DND-41 (cell line): ENCODE data around the gene SPRN.

Source experiments
- ATAC-seq: fragments of 200-7000 bp; cut with Tn5 transposase; 3 replicates; pipeline ENCODE4 v1.9.1; 2021; ENCODE audit warnings: low read depth; ENCODE audit not compliant: insufficient read depth
- DNase-seq: peaks from one replicate; pipeline ENCODE4 v3.0.0-alpha.2; 2020
- H2AFZ ChIP-seq: 2 replicates; pipeline ENCODE4 v1.6.0; 2012; ENCODE audit warnings: low read depth, low read length
- H3K27ac ChIP-seq: 2 replicates; pipeline ENCODE4 v1.5.1; 2012; ENCODE audit warnings: low read length, inconsistent platforms
- H3K27me3 ChIP-seq: fragments of 200-600 bp; sonication (generic); 2 replicates; pipeline ENCODE4 v1.6.0; 2012; ENCODE audit warnings: low read length, mild to moderate bottlenecking, inconsistent platforms; ENCODE audit not compliant: insufficient read depth, poor library complexity
- H3K36me3 ChIP-seq: 2 replicates; pipeline ENCODE4 v1.5.1; 2012; ENCODE audit warnings: low read length, inconsistent platforms; ENCODE audit not compliant: insufficient read depth
- H3K4me1 ChIP-seq: 2 replicates; pipeline ENCODE4 v1.5.1; 2012; ENCODE audit warnings: mild to moderate bottlenecking, low read length; ENCODE audit not compliant: insufficient read depth
- H3K4me2 ChIP-seq: 2 replicates; pipeline ENCODE4 v1.6.0; 2012; ENCODE audit warnings: mild to moderate bottlenecking, moderate library complexity, low read length, inconsistent platforms; ENCODE audit not compliant: insufficient read depth
- H3K4me3 ChIP-seq, 2 experiments: fragments of 200-600 bp in 1 of 2; shearing (Covaris generic) in 1 of 2; 2 replicates each; pipeline ENCODE4 v1.5.1; 2012 to 2016; ENCODE audit warnings: inconsistent platforms in 2 of 2, low read length in 2 of 2, mild to moderate bottlenecking in 2 of 2, low read depth in 1 of 2, moderate library complexity in 1 of 2
- H3K79me2 ChIP-seq: 2 replicates; pipeline ENCODE4 v1.6.0; 2012; ENCODE audit warnings: low read length, inconsistent platforms; ENCODE audit not compliant: insufficient read depth
- H3K9ac ChIP-seq: 2 replicates; pipeline ENCODE4 v1.6.0; 2012; ENCODE audit warnings: low read depth, mild to moderate bottlenecking, inconsistent platforms, low read length, moderate library complexity
- H3K9me3 ChIP-seq: 2 replicates; pipeline ENCODE4 v1.5.1; 2012; ENCODE audit warnings: low read length, moderate library complexity, mild to moderate bottlenecking, inconsistent platforms; ENCODE audit not compliant: insufficient read depth, severe bottlenecking
- H4K20me1 ChIP-seq: 2 replicates; pipeline ENCODE4 v1.6.0; 2012; ENCODE audit warnings: low read length; ENCODE audit not compliant: insufficient read depth
- EZH2 ChIP-seq: IDR thresholded peaks from 3 replicates; pipeline ENCODE4 v1.6.1; 2012; ENCODE audit warnings: borderline replicate concordance, low read depth, mild to moderate bottlenecking, moderate library complexity, low read length, inconsistent platforms; ENCODE audit not compliant: severe bottlenecking
- TF ChIP-seq, protein P1 (sequence below): IDR thresholded peaks from 2 replicates; pipeline ENCODE4 v1.5.1; 2012; ENCODE audit warnings: borderline replicate concordance, low read length, moderate library complexity, mild to moderate bottlenecking; ENCODE audit not compliant: poor library complexity, severe bottlenecking; ENCODE audit errors: extremely low read depth

The SPRN gene

DNA sequence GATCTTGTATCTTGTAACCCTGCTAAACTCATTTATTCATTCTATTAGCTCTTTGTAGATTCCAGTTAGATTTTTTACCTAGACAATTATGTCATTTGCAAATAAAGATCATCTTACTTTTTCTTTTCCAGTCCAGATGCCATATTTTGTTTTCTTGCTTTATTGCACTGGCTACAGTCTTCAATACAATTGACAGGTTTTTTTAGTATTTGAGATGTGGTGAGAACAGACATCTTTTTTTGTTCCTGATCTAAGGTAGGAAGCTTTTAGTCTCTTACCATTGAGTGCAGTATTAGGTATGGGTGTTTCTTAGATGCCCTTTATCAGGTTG is 12.1 kb downstream of the SPRN start:
- H2AFZ ChIP-seq: no peak overlapping the region
- H3K9me3 ChIP-seq: peaks cover 60% of the 10 kb centered on the region
- no peak overlapping the region for H3K27ac ChIP-seq
- no peak overlapping the region for H3K4me3 ChIP-seq
- TF ChIP-seq, protein P1, sequence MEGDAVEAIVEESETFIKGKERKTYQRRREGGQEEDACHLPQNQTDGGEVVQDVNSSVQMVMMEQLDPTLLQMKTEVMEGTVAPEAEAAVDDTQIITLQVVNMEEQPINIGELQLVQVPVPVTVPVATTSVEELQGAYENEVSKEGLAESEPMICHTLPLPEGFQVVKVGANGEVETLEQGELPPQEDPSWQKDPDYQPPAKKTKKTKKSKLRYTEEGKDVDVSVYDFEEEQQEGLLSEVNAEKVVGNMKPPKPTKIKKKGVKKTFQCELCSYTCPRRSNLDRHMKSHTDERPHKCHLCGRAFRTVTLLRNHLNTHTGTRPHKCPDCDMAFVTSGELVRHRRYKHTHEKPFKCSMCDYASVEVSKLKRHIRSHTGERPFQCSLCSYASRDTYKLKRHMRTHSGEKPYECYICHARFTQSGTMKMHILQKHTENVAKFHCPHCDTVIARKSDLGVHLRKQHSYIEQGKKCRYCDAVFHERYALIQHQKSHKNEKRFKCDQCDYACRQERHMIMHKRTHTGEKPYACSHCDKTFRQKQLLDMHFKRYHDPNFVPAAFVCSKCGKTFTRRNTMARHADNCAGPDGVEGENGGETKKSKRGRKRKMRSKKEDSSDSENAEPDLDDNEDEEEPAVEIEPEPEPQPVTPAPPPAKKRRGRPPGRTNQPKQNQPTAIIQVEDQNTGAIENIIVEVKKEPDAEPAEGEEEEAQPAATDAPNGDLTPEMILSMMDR: no peak
- no peak for TF ChIP-seq EZH2
- H3K79me2 ChIP-seq: peaks cover 67% of the 10 kb centered on the region
- no peaks in the 10 kb centered on the region for H3K27me3 ChIP-seq
- DNase-seq (no peak), ATAC-seq (no peak)
- no peaks in the 10 kb centered on the region for H4K20me1 ChIP-seq
- no peak overlapping the region for H3K9ac ChIP-seq
- no peak overlapping the region for H3K4me2 ChIP-seq
- H3K4me1 ChIP-seq: no peaks in the 10 kb centered on the region
- H3K36me3 ChIP-seq: peaks cover 78% of the 10 kb centered on the region

DNA sequence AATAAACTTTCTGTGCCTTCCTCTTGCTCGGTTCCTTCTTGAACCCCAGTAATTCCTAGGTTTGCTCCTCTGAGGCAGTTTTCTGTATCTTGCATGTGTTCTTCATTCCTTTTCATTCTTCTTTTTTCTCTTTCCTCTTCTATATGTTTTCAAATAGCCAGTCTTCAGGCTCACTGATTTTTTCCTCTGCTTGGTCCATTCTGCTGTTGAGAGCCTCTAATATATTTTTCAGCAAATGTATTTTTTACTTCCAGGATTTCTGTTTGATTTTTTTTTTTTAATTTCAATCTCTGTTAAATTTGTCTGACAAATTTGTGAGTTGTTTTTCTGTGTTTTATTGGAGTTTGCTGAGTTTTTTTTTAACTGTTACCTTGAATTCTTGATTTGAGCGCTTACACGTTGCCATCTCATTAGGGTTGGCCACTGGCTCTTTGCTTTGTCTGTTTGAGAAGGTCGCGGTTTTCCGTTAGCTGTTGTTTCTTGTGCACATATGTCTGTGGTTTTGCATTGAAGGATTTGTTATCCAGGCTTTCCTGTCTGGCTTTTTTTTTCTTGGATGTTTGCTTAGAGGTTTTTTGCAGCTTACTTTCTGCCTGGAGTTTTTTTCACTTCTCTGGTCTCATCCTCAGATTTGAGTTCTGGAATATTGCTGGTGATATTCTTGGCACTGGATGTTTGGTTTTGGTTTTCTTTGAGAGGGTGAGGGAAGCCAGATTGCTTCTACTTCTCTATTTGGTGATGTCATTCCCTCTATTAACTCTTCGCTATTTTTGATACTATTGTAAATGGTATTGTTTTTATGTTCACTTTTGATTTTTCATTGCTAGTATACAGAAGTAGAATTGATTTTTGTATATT is 12.7 kb downstream of the SPRN start:
- no peak for ATAC-seq
- H3K79me2 ChIP-seq: peaks cover 73% of the 10 kb centered on the region
- no peaks in the 10 kb centered on the region for H3K4me1 ChIP-seq
- no peak overlapping the region for H3K4me3 ChIP-seq
- no peak overlapping the region for H3K4me2 ChIP-seq
- peaks cover 66% of the 10 kb centered on the region for H3K9me3 ChIP-seq
- TF ChIP-seq EZH2: no peak
- TF ChIP-seq, protein P1: no peak
- H3K36me3 ChIP-seq: peaks cover 84% of the 10 kb centered on the region
- H4K20me1 ChIP-seq: no peaks in the 10 kb centered on the region
- DNase-seq: no peak
- H3K27ac ChIP-seq: no peak overlapping the region
- no peak overlapping the region for H2AFZ ChIP-seq
- H3K9ac ChIP-seq: no peak overlapping the region
- no peaks in the 10 kb centered on the region for H3K27me3 ChIP-seq

DNA sequence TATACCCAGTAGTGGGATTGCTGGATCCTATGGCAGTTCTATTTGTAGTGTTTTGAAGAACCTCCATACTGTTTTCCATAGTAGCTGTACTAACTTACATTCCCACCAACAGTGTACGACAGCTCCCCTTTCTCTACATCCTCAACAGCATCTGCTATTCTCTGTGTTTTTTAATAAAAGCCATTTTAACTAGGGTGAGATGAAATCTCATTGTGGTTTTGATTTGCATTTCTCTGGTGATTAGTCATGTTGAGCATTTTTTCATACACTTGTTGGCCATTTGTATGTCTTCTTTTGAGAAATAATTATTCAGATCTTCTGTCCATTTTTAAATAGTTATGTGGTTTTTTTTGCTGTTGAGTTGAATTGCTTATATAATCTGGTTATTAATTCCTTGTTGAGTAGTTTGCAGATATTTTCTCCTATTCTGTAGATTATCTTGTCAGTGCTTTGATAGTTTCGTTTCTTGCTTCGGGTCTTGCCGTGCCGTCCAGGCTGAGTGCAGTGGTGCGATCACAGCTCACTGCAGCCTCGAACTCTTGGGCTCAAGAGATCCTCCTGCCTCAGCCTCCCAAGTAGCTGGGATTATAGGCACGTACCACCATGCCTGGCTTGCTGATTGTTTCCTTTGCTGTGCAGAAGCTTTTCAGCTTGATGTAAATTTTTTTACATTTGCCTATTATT is 18.4 kb downstream of the SPRN start:
- Histone ChIP-seq H3K79me2 (peaks cover 75% of the 10 kb centered on the region), H3K9me3 (peaks cover 33% of the 10 kb centered on the region), H4K20me1 (peaks cover 8% of the 10 kb centered on the region; the same call in 1 of the 2 replicates), H3K4me2 (no peak overlapping the region), H3K27me3 (no peaks in the 10 kb centered on the region), H3K36me3 (peaks cover 96% of the 10 kb centered on the region), H3K27ac (no peak overlapping the region), H2AFZ (no peak overlapping the region), H3K4me1 (no peaks in the 10 kb centered on the region), H3K9ac (no peak overlapping the region), H3K4me3 (no peak overlapping the region)
- DNase-seq (no peak), ATAC-seq (no peak)
- no peak for TF ChIP-seq EZH2
- TF ChIP-seq, protein P1: no peak
